ENCODE measurements around the gene CTNND2. TPM values are rescaled to one million over a fixed set of nuclear protein-coding genes. Genes with fewer than 3 reads are reported as not detected.

The CTNND2 gene
- total RNA-seq, 1 experiment from 2014 or later, result 7.0 TPM

DNA sequence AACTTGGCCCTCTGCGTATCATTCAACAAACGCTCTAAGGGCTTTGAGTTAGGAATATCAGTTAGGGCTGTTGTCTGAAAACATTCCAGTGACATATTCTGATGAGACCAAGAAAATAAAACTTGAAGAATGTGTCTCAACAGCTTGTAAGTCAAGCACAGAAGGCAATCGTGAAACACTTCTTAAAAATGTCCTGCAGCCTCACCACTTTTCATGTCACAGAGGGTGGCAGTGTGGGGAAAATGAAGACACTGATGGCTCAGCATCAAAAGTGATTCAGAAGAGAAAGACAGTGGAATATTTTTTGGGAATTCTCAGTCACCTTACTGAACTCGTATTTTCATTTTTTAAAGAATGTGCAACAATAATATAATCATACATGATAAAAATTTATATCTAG is 247.3 kb downstream of the CTNND2 start:
- H3K23ac ChIP-seq (ENCODE audit: insufficient read length, low read depth, low read length), result no peak overlapping the region
- no peaks in the 10 kb centered on the region for H4K20me1 ChIP-seq (ENCODE audit: control insufficient read depth, insufficient read depth, insufficient read length)
- H4K5ac ChIP-seq (ENCODE audit: insufficient read length, low read depth, low read length), result no peak overlapping the region
- H3K23me2 ChIP-seq (ENCODE audit: insufficient read length, low read depth, low read length, poor library complexity, severe bottlenecking), result no peaks in the 10 kb centered on the region
- H4K8ac ChIP-seq (replicated peaks; ENCODE audit: insufficient read length, low read depth, low read length), result no peak overlapping the region
- no peak overlapping the region for H2BK120ac ChIP-seq (ENCODE audit: low read depth, low read length, poor library complexity, severe bottlenecking)
- no peak overlapping the region for H3K9ac ChIP-seq (ENCODE audit: extremely low read depth, insufficient read length, low read length)
- H3K4me1 ChIP-seq (ENCODE audit: insufficient read depth, low read length), result no peaks in the 10 kb centered on the region
- H2BK5ac ChIP-seq (ENCODE audit: insufficient read length, low read length), result no peak overlapping the region
- H2BK12ac ChIP-seq (ENCODE audit: insufficient read length, low read depth, low read length), result no peak overlapping the region
- H4K91ac ChIP-seq (ENCODE audit: insufficient read length, low read depth, low read length), result no peak overlapping the region
- no peak overlapping the region for H3K14ac ChIP-seq (ENCODE audit: insufficient read depth, low read length)
- DNase-seq, result no peak
- H3K56ac ChIP-seq (ENCODE audit: insufficient read length, low read depth, low read length), result no peak overlapping the region
- no peak overlapping the region for H3K4me2 ChIP-seq (ENCODE audit: insufficient read depth, insufficient read length, low read length)
- no peak overlapping the region for H3K27ac ChIP-seq (ENCODE audit: insufficient read length, low read depth, low read length)
- no peak overlapping the region for H2AFZ ChIP-seq (ENCODE audit: low read length)
- no peaks in the 10 kb centered on the region for H3K9me3 ChIP-seq (ENCODE audit: control insufficient read depth, low read depth, low read length)
- peaks cover 0 to 4% (median 2%) of the 10 kb centered on the region in 3 experiments; a peak in 4 of 7 replicates for H3K36me3 Mint-ChIP-seq (ENCODE audit: insufficient read depth in 1 of 3, low read depth in 3 of 3)
- TF ChIP-seq, protein P1, sequence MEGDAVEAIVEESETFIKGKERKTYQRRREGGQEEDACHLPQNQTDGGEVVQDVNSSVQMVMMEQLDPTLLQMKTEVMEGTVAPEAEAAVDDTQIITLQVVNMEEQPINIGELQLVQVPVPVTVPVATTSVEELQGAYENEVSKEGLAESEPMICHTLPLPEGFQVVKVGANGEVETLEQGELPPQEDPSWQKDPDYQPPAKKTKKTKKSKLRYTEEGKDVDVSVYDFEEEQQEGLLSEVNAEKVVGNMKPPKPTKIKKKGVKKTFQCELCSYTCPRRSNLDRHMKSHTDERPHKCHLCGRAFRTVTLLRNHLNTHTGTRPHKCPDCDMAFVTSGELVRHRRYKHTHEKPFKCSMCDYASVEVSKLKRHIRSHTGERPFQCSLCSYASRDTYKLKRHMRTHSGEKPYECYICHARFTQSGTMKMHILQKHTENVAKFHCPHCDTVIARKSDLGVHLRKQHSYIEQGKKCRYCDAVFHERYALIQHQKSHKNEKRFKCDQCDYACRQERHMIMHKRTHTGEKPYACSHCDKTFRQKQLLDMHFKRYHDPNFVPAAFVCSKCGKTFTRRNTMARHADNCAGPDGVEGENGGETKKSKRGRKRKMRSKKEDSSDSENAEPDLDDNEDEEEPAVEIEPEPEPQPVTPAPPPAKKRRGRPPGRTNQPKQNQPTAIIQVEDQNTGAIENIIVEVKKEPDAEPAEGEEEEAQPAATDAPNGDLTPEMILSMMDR (conservative IDR thresholded peaks at IDR 0.05), result no peak
- no peak overlapping the region for H3K4me3 Mint-ChIP-seq
- H3K27me3 Mint-ChIP-seq (ENCODE audit: low read depth), result no peaks in the 10 kb centered on the region
- no peaks in the 10 kb centered on the region for H3K27me3 ChIP-seq (ENCODE audit: insufficient read depth, low read length)
- H3K79me2 ChIP-seq (ENCODE audit: insufficient read depth, low read length), result no peaks in the 10 kb centered on the region
- H2BK20ac ChIP-seq (ENCODE audit: low read depth, low read length, poor library complexity, severe bottlenecking), result no peak overlapping the region
- no peak overlapping the region for H3K18ac ChIP-seq (ENCODE audit: insufficient read length, low read depth, low read length)
- H3K4ac ChIP-seq (ENCODE audit: low read depth, low read length), result no peak overlapping the region
- WGBS (ENCODE audit: extremely low coverage, insufficient read length, low lambda C conversion rate), result no CpG with 5 or more reads among the region's 4 CpGs
- no peaks in the 10 kb centered on the region for H3K79me1 ChIP-seq (ENCODE audit: insufficient read depth, low read depth, low read length, poor library complexity, severe bottlenecking)
- H3K4me1 Mint-ChIP-seq, result peaks cover 3% of the 10 kb centered on the region in 2 experiments; a peak in 2 of 4 replicates
- H3K9me3 Mint-ChIP-seq, result no peaks in the 10 kb centered on the region
- no peak overlapping the region for H2BK15ac ChIP-seq (ENCODE audit: low read depth, low read length)
- H2AK5ac ChIP-seq (ENCODE audit: insufficient read length, low read length), result no peak overlapping the region
- H3T11ph ChIP-seq (ENCODE audit: low read length), result no peak overlapping the region
- H3K27ac Mint-ChIP-seq, result no peak overlapping the region
